Adrenal gland (tissue), 12 donors: Measurements from ENCODE around the gene GLI2. TPM values are rescaled to one million over a fixed set of nuclear protein-coding genes. Genes with fewer than 3 reads are reported as not detected.

Experiments used
- DNase-seq, 7 donors: peaks; one replicate each; pipeline ENCODE4 v3.0.0-alpha.2; 2019 to 2020
- H3K27ac ChIP-seq, 5 donors: fragments of 200-600 bp; sonication (generic) in 4 of 5; 1 replicate in 3 of 5; 2 replicates in 2 of 5; pipeline versions ENCODE4 v1.5.1 to v1.8.0; 2016 to 2020; ENCODE audit warnings: mild to moderate bottlenecking in 1 of 5
- H3K27me3 ChIP-seq: fragments of 200-600 bp; 2 replicates; pipeline ENCODE4 v1.8.0; 2021
- H3K36me3 ChIP-seq, 2 donors: fragments of 200-600 bp; replicated peaks in 1 of 2; 1 replicate in 1 of 2; 2 replicates in 1 of 2; pipeline versions ENCODE4 v1.5.1 to v1.8.0; 2018 to 2022
- H3K4me1 ChIP-seq, 2 donors: fragments of 200-600 bp; replicated peaks in 1 of 2; 1 replicate in 1 of 2; 2 replicates in 1 of 2; pipeline versions ENCODE4 v1.5.1 to v1.8.0; 2018 to 2021
- H3K4me3 ChIP-seq, 4 donors: fragments of 200-600 bp; sonication (generic) in 3 of 4; one replicate each; pipeline ENCODE4 v1.5.1; 2016 to 2018
- H3K9me3 ChIP-seq, 3 donors: fragments of 200-600 bp; sonication (generic) in 1 of 3; replicated peaks in 1 of 3; 1 replicate in 2 of 3; 2 replicates in 1 of 3; pipeline versions ENCODE4 v1.5.1 to v1.8.0; 2016 to 2021
- POLR2A ChIP-seq, 2 donors: fragments of 450-650 bp; IDR thresholded peaks; one replicate each; pipeline ENCODE4 v1.6.1; 2017; ENCODE audit warnings: antibody characterized with exemption in 2 of 2, mild to moderate bottlenecking in 2 of 2, moderate library complexity in 1 of 2
- WGBS, 4 donors: extraction: QIAGEN DNeasy Blood & Tissue Kit in 2 of 4; methylation state at CpG; one replicate each; pipeline versions ENCODE4 v1.1.5 to v1.1.7; 2013 to 2017; 5-methylcytosine and 5-hydroxymethylcytosine counted together
- intact Hi-C, 2 donors: fragments of 100-400 bp; cut with DNase I; formaldehyde crosslinking; loops; one replicate each; pipeline versions ENCODE4 v1.14.1 to v1.15.0; 2022 to 2023
- polyA plus RNA-seq, 3 donors: library from polyadenylated mRNA; stranded (reverse); fragments of 200-250 nt in 2 of 3; fragments of 350-450 nt in 1 of 3; fragmentation: Illumina TruSeq in 1 of 3; extraction: RNeasy Lipid Tissue Mini Kit (QIAGEN cat#74804) in 1 of 3; gene quantifications; one replicate each; pipeline ENCODE4 v1.2.3, GENCODE V29; 2013 to 2014
- total RNA-seq, 9 donors: library from RNA; depleted of rRNA in 4 of 9; stranded (reverse); fragments of >200 nt in 4 of 9; fragments of 120-200 nt in 1 of 9; fragmentation: NEBNext Ultra II Directional in 1 of 9; extraction: Animal tissue kit (Norgen Biotek cat#: 25700) in 1 of 9; gene quantifications; one replicate each; pipeline versions ENCODE4 v1.1.0 to v1.2.4, GENCODE V29; 2013 to 2023
- TF ChIP-seq, protein P1 (sequence below), 6 experiments: fragments of 450-650 bp in 4 of 6; fragments of 200-600 bp in 2 of 6; sonication (generic) in 1 of 6; IDR thresholded peaks; 1 replicate in 5 of 6; 2 replicates in 1 of 6; pipeline versions ENCODE4 v1.5.1 to v1.8.0; 2016 to 2021; ENCODE audit warnings: antibody characterized with exemption in 6 of 6, mild to moderate bottlenecking in 2 of 6, moderate library complexity in 1 of 6
- donor health status: healthy with polysubstance abuse.
- donor health status: Bipolar disorder and iron deficiency.
- donor health status: DM: yes; HTN: yes; CAD: no.
- donor health status: DM: no; HTN: no; CAD: no.
- donor health status: DM: no; HTN: no; CAD: no.
- donor health status: DM: yes; HTN: yes; CAD: no.

The GLI2 gene
- total and polyA plus RNA-seq, 12 donors = 0.51 to 4.5 (median 2.5) TPM

- TF ChIP-seq, protein P1, sequence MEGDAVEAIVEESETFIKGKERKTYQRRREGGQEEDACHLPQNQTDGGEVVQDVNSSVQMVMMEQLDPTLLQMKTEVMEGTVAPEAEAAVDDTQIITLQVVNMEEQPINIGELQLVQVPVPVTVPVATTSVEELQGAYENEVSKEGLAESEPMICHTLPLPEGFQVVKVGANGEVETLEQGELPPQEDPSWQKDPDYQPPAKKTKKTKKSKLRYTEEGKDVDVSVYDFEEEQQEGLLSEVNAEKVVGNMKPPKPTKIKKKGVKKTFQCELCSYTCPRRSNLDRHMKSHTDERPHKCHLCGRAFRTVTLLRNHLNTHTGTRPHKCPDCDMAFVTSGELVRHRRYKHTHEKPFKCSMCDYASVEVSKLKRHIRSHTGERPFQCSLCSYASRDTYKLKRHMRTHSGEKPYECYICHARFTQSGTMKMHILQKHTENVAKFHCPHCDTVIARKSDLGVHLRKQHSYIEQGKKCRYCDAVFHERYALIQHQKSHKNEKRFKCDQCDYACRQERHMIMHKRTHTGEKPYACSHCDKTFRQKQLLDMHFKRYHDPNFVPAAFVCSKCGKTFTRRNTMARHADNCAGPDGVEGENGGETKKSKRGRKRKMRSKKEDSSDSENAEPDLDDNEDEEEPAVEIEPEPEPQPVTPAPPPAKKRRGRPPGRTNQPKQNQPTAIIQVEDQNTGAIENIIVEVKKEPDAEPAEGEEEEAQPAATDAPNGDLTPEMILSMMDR (IDR thresholded peaks at IDR 0.05) = no peak
- no peak for TF ChIP-seq POLR2A (IDR thresholded peaks at IDR 0.05)
- H3K27ac ChIP-seq = no peak overlapping the region
- H3K36me3 ChIP-seq = no peaks in the 10 kb centered on the region
- no peaks in the 10 kb centered on the region for H3K4me1 ChIP-seq
- 77 to 89% (median 87%) methylated on average over 15 to 17 of the region's 17 CpGs for WGBS, 4 donors
- H3K9me3 ChIP-seq = no peaks in the 10 kb centered on the region
- H3K27me3 ChIP-seq = no peaks in the 10 kb centered on the region
- no peak for DNase-seq
- H3K4me3 ChIP-seq = no peak overlapping the region
- intact Hi-C loops = no loop called here
These were observed 39.5 kb downstream of the GLI2 start for GRCh38 chr2:120775194-120775593.

GRCh38 chr2:120775801-120776589 lies 40.3 kb downstream of the GLI2 start:
- no peak overlapping the region for H3K4me3 ChIP-seq
- no peaks in the 10 kb centered on the region for H3K4me1 ChIP-seq
- intact Hi-C loops = no loop called here
- 89 to 93% (median 89%) methylated on average over 15 of the region's 15 CpGs; no CpG with 5 or more reads in 1 of the 4 donors for WGBS, 4 donors
- no peak overlapping the region for H3K27ac ChIP-seq
- H3K27me3 ChIP-seq = no peaks in the 10 kb centered on the region
- no peak for DNase-seq
- TF ChIP-seq, protein P1 (IDR thresholded peaks at IDR 0.05) = no peak
- no peak for TF ChIP-seq POLR2A (IDR thresholded peaks at IDR 0.05)
- no peaks in the 10 kb centered on the region for H3K9me3 ChIP-seq
- no peaks in the 10 kb centered on the region for H3K36me3 ChIP-seq

- Histone ChIP-seq H3K27me3 (no peaks in the 10 kb centered on the region), H3K27ac (no peak overlapping the region), H3K9me3 (no peaks in the 10 kb centered on the region), H3K36me3 (no peaks in the 10 kb centered on the region), H3K4me1 (no peaks in the 10 kb centered on the region), H3K4me3 (no peak overlapping the region)
- WGBS, 4 donors = 63 to 86% (median 84%) methylated on average over 6 to 9 of the region's 9 CpGs
- no peak for DNase-seq
- intact Hi-C loops = no loop called here
- TF ChIP-seq POLR2A (IDR thresholded peaks at IDR 0.05) = no peak
These were observed 41.0 kb downstream of the GLI2 start for GRCh38 chr2:120776649-120777048.

DNA sequence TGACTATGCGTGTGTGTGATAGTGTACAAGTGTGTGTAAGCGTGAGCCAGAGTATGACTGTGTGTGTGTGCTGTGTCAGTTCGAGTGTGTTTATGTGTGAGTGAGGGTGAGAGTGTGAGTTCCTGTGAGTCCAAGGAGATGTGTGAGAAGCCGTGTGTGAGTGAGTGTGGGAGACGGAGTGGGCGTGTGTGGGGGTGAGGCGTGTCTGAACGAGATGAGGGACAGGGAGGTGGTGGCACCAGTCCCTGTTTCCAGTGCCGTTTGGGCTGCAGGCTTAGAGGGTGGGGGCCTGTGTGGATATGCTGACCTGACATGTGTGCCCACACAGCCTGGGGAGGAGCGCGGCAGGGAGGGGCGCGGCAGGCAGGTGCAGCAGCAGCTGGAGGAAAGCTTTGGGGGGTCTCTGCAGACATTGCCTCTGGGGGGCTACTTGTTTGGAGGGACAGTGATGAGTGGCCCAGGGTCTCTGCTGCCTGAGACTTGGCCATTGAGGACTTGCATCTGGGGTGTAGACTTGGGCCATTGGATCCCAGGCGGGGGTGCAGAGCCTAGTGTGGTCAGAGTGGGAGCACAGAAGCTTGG lies 41.6 kb downstream of the GLI2 start:
- intact Hi-C loops = no loop called here
- 82 to 94% (median 88%) methylated on average over 13 to 14 of the region's 14 CpGs for WGBS, 4 donors
- Histone ChIP-seq H3K36me3 (no peaks in the 10 kb centered on the region), H3K27me3 (no peaks in the 10 kb centered on the region), H3K4me1 (no peaks in the 10 kb centered on the region), H3K9me3 (no peaks in the 10 kb centered on the region), H3K4me3 (no peak overlapping the region), H3K27ac (no peak overlapping the region)
- TF ChIP-seq POLR2A (IDR thresholded peaks at IDR 0.05) = no peak
- TF ChIP-seq, protein P1 (IDR thresholded peaks at IDR 0.05) = no peak
- DNase-seq = no peak
